ENCODE measurements around the gene CDH3. TPM values are rescaled to one million over a fixed set of nuclear protein-coding genes. Genes with fewer than 3 reads are reported as not detected.

The CDH3 gene
- total RNA-seq, 4 donors from 2014 or later: 0.34 to 1.5 TPM; not detected in 2

DNA sequence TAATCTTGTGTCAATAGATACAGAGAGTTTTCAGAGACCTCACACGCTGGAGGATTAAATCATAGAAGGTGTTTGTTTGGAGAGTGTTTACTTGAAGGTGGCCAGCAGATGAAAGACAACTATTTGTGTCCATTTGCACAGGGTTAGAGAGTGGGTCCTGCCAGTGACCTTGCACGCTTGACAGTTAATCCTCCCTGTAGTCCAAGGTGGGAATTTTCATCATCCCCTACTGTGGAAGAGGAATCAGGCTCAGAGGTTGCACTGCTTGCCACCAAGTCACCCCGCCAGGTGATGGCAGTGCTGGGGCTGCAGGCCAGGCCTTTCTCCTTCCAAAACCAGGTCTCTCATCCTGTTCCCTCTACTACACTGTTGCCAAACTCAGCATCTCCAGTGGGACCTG lies 104.3 kb downstream of the CDH3 start:
- TF ChIP-seq, protein P1, sequence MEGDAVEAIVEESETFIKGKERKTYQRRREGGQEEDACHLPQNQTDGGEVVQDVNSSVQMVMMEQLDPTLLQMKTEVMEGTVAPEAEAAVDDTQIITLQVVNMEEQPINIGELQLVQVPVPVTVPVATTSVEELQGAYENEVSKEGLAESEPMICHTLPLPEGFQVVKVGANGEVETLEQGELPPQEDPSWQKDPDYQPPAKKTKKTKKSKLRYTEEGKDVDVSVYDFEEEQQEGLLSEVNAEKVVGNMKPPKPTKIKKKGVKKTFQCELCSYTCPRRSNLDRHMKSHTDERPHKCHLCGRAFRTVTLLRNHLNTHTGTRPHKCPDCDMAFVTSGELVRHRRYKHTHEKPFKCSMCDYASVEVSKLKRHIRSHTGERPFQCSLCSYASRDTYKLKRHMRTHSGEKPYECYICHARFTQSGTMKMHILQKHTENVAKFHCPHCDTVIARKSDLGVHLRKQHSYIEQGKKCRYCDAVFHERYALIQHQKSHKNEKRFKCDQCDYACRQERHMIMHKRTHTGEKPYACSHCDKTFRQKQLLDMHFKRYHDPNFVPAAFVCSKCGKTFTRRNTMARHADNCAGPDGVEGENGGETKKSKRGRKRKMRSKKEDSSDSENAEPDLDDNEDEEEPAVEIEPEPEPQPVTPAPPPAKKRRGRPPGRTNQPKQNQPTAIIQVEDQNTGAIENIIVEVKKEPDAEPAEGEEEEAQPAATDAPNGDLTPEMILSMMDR (IDR thresholded peaks at IDR 0.05; ENCODE audit: low read depth): no peak

Small RNA genes lying within 50 kb of the gene (small RNA-seq; reads per million reads assigned to genes)
- gene HSPE1P5 (not detected), gene RF01233 (not detected), gene RNA5SP429 (not detected)

Other genes starting within 250 kb of the CDH3 start
- gene SMPD3, start 196.8 kb upstream of the CDH3 start, total RNA-seq: under 1 TPM in 2 of 4 donors, not detected in 2; 0.22 to 0.38 TPM
- 10 to 100 TPM; 22.2 to 60.3 (median 47.5) TPM for gene ZFP90, start 106.0 kb upstream of the CDH3 start, total RNA-seq
- gene CDH1, start 92.0 kb downstream of the CDH3 start, total RNA-seq: under 1 TPM in 2 of 4 donors, not detected in 2; 0.17 to 0.98 TPM
- gene TANGO6, start 198.2 kb downstream of the CDH3 start, total RNA-seq: 10 to 100 TPM; 14.3 to 19.4 (median 15.9) TPM

Measured in subcutaneous adipose tissue (tissue), 4 donors.